NCI-H1930 (cell line): ENCODE data around the gene SMARCD1.
"Not testable (repeated sequence)": the region's sequence is repeated elsewhere in the genome, so short reads cannot be mapped to it uniquely, and the experiment has no call there.

Source experiments
- DNase-seq, 2 experiments: peaks; one replicate each; lab custom pipeline; 2025; lab: John Stamatoyannopoulos, UW

The SMARCD1 gene

DNA sequence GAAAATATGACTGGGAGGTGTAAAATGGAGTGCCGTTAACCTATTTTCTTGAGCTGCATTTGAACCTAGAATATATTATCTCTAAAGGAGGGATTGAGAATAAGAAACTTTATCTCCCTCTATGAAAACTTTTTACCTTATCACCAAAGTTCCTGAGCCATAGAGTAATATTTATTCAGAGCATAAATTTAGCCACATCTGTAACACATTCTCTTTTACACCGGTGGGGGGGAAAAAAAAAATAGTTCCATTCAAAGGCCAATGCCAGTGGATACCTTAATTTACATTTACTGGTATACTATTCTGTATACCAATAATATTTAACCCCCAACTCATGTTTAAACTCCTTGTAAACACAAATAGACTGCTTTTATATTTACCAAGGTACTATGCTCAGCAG lies 60.3 kb downstream of the SMARCD1 start:
- DNase-seq, result no peak

DNA sequence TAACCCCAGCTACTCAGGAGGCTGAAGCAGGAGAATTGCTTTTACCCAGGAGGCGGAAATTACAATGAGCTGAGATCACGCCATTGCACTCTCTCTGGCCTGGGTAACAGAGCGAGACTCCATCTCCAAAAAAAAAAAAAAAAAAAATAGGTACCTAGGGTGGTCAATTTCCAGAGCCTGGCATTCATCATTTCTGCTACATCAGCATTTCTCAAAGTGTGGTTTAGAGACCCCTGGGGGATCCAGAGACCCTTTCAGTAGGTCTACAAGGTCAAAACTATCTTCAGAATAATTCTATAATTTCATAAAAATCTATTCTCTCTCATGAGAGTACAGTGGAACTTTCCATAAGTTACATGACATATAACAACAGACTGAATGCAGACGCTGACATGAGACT lies 62.1 kb downstream of the SMARCD1 start:
- DNase-seq, result no peak

DNA sequence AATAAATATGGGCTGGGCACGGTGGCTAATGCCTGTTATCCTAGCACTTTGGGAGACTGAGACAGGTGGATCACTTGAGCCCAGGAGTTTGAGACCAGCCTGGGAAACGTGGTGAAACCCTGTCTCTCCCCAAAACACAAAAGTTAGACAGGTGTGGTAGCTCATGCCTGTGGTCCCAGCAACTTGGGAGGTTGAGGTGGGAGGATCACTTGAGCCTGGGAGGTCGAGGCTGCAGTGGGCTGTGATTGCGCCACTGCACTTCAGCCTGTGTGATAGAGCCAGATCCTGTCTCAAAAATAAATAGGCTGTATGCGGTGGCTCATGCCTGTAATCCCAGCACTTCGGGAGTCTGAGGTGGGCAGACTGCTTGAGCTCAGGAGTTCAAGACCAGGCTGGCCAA lies 62.9 kb downstream of the SMARCD1 start:
- not testable (repeated sequence) for DNase-seq

DNA sequence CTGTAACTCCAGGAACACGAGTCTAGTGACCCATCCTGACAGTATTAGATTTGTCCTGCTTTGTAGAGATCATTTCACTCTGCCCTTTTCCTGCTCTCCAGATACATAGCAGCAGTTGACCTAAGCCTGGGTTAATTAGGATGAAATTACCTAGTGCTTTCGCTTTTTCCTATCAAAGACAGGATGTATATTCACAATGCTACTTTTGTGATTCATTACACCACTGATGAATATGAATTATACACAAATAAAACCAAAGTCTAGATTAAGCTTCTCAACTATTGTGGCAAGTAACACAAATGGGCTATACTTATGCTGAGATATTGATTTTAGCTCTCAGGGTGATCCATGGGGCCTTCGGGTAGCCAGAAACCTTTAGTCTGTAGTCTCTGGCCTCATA lies 64.2 kb downstream of the SMARCD1 start:
- no peak for DNase-seq
